ENCODE measurements around the gene AWAT1.

DNA sequence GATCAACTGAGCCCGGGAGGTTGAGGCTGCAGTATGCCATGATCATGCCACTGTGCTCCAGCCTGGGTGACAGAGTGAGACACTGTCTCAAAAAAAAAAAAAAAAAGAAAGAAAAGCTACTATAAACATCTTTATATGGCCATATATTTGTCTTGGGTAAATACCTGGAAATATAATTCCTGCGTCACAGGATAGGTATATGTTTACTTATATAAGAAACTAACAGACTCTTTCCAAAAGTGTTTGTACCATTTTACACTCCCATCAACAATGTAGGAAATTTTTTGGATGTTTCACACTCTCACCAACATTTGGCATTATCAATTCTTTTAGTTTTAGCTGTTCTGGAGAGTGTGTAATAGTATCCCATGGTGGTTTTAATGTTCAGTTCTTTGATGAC is 12.8 kb downstream of the AWAT1 start:
- TF ChIP-seq CTCF (IDR thresholded peaks at IDR 0.05) (no peak), POLR2AphosphoS5 (IDR thresholded peaks at IDR 0.05) (no peak)
